AG08396 (cell line): ENCODE data around the gene SSNA1.

Experiments
- DNase-seq: peaks from one replicate; pipeline ENCODE4 v3.0.0; 2012; ENCODE audit warnings: low spot score, mixed read lengths

Gene SSNA1

GRCh38 chr9:137201205-137201868 is 12.9 kb downstream of the SSNA1 start:
- no peak for DNase-seq

- DNase-seq = no peak
These were observed 14.5 kb downstream of the SSNA1 start for GRCh38 chr9:137202966-137203365.

GRCh38 chr9:137204731-137205125 is 16.3 kb downstream of the SSNA1 start:
- DNase-seq = no peak

- DNase-seq = peak; percentile 97
These were observed 16.9 kb downstream of the SSNA1 start, which contains the start of the genes NDOR1 and TMEM203 for GRCh38 chr9:137205126-137206069. Gene NDOR1 (plus strand): TSS chr9:137205700. CDS start chr9:137205778, 78 bp downstream. Gene TMEM203 (minus strand): TSS chr9:137205648. CDS start chr9:137205414, 234 bp downstream.

GRCh38 chr9:137206602-137207001 is 18.1 kb downstream of the SSNA1 start:
- no peak for DNase-seq

- no peak for DNase-seq
These were observed 23.1 kb downstream of the SSNA1 start for GRCh38 chr9:137211532-137211931.

- DNase-seq = no peak
These were observed 24.0 kb downstream of the SSNA1 start for GRCh38 chr9:137212520-137212919.

- DNase-seq = no peak
These were observed 24.9 kb downstream of the SSNA1 start for GRCh38 chr9:137213160-137214060.

GRCh38 chr9:137214620-137215019 is 26.1 kb downstream of the SSNA1 start:
- no peak for DNase-seq

GRCh38 chr9:137215196-137215986 is 26.9 kb downstream of the SSNA1 start:
- no peak for DNase-seq

GRCh38 chr9:137216188-137216965 is 27.9 kb downstream of the SSNA1 start:
- no peak for DNase-seq

GRCh38 chr9:137217276-137218211 is 29.1 kb downstream of the SSNA1 start:
- peak; percentile 77 for DNase-seq

GRCh38 chr9:137218212-137218753 is 29.8 kb downstream of the SSNA1 start:
- DNase-seq = no peak

GRCh38 chr9:137218754-137219271 is 30.3 kb downstream of the SSNA1 start:
- peak; percentile 75 for DNase-seq

- no peak for DNase-seq
These were observed 31.4 kb downstream of the SSNA1 start for GRCh38 chr9:137219757-137220316.

GRCh38 chr9:137220317-137221094 is 32.0 kb downstream of the SSNA1 start:
- no peak for DNase-seq

GRCh38 chr9:137221095-137221505 is 32.6 kb downstream of the SSNA1 start:
- no peak for DNase-seq
